TTC549 (cell line): ENCODE data around the gene POLL.

Source experiments
- FAIRE-seq: peaks from 2 replicates; lab custom pipeline; 2012; peaks lifted over from hg19 to GRCh38; lab: Jason Lieb, UNC

POLL gene

DNA sequence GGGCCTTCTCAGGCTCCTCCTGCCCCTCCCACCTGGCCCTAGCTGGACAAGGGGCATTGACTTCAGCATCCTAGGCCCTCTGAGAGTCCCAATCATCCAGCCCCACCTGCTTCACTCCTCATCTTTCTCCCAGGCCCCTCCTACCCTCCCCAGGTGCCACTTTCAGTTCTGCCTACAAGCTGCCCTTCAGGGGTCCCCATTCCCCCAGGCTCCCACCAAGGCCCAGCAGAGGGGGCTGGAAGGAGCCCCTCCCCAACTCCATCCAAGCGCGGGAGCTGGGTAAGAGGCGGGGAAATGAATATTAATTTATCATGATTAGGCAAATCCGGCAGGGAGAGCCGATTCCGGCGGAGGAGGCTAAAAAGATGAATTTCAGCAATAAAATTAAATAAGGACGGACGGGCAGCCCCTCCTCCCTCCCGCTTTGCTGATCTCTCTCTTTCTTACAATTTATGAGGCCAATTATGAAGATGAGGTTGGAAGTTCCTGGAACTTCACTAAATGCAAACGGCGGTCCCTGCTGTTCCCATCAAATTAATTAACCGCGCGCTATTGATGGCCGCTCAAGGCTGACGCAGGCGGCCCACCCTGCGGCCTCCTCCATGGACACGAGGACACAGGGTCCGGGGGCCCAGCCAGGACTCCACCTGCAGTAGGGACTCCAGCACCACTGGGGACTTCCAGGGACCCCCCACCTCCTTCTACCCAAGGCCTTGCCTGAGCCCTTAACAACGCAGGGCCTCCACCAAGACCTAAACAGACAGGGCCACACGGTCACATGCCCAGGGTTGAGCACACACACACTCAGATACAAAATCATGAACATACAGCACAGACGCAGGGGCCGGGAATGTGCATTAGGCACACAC is 13.9 kb downstream of the POLL start:
- no peak for FAIRE-seq

DNA sequence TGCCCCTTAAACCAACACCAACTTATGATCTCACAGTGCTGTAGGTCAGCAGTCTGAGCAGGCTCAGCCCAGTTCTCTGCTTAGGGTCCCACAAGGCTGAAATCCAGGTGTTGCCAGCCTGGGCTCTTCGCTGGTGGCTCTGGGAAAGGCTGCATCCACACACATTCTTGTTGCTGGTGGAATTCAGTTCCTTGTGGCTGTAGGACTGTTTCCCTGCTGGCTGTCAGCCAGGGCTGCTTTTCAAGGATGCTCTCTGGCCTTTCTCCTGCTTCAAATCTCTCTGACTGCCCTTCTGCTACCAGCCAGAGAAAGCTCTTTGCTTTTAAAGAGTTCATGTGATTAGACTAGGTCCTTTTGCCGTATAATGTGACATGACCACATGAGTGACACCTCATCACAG is 15.3 kb downstream of the POLL start:
- FAIRE-seq: no peak

- FAIRE-seq: no peak
These were observed 15.9 kb downstream of the POLL start for GRCh38 chr10:101572126-101572525.

DNA sequence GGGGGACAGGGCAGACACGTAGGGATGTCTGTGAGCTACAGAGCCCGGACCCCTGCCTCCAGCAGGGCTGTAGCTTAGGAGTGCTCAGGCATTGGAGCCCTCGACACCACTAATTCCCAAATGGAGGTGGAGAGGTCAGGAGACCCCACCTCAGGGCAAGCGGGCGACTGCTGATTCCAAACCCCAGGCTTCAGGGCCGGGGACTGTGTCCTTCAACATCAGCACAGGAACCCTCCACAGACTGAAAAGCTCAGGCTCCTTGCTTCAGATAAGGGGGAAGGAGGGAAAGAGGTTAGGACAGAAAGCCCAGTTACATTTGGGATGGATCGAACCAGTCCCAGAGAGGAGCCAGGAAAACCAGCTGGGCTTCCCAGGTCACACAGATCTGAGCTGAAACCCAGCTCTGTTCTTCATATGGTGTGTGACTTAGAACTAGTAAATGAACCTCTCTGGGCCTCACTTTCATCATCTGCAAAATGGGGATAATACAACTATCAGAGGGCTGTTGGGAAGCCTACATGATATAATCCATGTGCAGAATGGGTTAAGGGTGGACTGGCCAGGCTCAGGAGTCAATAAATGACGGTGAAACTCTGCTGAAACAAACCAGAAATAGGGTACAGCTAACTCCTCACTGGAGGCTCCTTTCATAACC is 16.7 kb downstream of the POLL start:
- no peak for FAIRE-seq

DNA sequence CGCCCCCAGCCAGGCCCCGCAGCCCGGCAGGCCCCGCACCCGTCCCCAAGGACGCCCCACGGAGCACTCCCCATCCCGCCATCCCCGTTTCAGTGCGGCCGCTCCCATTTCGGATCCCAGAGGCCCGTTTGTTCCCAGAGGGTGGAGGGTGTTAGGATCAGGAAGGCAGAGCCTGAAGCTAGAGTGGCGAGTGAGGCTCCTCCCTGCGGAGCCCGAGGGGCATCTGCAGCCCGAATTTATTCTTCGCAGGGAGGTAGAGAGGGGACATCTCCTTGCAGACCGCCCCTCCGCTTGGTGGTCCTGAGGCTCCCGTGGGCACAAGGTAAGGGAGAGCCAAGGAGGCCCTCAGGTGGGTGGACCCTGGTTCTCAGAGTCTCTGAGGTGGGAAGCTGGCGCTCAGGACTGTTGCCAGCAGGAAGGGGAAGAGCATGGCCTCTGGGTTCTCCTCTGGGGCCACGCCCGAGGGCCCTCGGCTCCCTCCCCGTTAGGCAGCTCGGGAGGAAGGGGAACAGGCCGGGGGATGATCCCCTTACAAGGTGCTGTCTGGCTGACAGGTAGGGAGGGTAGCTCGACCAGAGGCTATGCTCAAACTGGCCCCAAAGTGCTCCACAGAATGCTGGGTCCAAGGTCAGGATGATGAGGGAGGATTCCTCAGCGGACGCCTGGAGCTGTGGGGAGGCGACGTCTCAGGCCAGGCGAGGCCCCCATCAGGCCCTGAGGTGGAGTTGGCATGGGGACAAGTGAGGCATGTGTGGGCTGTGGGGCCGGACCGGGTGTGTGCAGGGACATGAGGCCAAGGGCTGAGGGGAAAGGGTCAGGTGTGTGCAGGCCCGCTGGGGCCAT is 17.4 kb downstream of the POLL start:
- FAIRE-seq: no peak

- no peak for FAIRE-seq
These were observed 18.2 kb downstream of the POLL start for GRCh38 chr10:101569622-101570427.

- FAIRE-seq: no peak
These were observed 18.8 kb downstream of the POLL start for GRCh38 chr10:101569323-101569621.

DNA sequence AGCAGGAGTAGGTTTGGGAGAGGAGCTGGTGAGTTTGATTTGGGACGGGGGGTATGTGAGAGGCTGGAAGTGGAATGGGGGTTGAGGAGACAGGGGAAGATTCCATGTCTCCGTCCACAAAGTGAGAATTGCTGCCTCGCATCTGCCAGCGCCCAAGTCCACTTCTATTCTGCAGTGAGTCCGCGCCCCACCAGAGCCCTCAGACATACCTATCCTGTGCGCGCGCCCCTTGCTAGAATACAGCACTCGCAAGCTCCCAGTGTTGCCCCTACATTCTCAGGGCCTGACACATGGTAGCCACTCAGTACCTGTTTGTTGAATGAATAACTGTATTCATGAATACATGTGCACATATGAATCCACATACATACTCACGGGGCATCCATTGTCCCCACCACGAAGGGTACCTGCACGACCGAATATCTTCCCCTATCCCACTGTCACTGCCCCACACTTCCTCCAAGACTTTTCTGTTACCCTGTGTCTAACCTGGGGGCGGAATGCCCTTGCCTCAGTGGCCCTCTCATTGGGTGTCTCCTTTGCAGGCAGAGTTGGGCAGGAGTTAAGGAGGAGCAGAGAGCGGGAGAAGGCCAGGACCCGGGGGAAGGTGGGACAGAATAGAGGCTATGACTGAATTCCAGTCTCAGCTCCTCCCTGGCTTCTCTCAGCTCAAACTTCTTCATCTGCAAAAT is 19.9 kb downstream of the POLL start:
- FAIRE-seq: no peak

DNA sequence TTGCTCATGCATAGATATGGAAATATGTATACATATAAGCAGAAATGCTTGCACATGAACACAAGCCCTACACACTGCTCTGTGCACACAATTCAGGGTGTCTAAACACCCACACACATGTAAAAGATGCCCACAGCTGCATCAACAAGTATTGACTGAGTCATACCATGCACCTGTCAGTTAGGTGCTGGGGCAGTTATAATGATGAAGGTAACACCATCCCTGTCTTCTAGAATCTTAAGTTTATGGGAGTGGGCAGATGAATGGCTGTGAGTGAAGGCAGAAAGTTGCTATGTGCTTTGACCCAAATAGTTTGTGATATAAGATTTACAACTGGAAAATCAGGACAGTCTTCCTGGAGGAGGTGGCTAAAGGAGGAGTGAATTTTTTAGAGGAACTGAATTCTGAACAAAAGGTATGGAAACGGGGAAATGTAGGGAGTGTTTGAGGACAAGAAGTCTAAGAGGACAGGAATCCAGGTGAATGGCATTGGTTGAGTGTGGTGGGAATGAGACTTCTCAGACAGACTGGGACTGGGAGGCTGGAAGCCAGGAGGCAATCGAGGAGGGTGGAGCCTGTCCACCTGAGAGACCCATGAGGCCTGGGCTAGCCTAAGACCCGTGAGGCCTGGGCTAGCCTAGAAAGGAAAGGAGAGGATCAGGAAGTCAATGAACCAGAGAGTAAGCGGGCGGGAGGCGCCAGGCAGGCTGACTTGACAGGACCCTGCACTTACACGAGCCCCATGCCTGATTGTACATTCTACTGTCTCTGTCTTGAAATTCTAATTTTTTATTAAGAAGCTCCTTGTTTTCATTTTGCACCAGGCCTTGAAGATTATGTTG is 20.7 kb downstream of the POLL start:
- FAIRE-seq: no peak

GRCh38 chr10:101566333-101567164 is 21.5 kb downstream of the POLL start:
- FAIRE-seq: no peak

DNA sequence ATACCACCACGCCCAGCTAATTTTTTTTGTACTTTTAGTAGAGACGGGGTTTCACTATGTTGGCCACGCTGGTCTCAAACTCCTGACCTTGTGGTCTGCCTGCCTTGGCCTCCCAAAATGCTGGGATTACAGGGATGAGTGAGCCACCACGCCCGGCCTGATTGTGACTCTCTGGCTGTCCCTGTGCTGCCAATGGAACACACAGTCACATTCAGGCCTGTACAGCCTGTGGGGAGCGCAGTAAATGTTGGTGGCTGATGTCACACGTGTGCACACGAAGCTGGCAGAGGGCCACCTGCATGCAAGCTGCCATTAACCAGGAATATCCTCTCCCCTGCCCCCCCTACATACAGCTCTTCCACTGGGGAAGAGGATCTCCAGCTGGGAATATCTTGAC is 22.1 kb downstream of the POLL start:
- FAIRE-seq: no peak

GRCh38 chr10:101565370-101565900 is 22.6 kb downstream of the POLL start:
- no peak for FAIRE-seq

- no peak for FAIRE-seq
These were observed 23.5 kb downstream of the POLL start for GRCh38 chr10:101564490-101564991.

GRCh38 chr10:101563497-101564040 is 24.5 kb downstream of the POLL start:
- no peak for FAIRE-seq

GRCh38 chr10:101563007-101563406 is 25.1 kb downstream of the POLL start:
- no peak for FAIRE-seq

DNA sequence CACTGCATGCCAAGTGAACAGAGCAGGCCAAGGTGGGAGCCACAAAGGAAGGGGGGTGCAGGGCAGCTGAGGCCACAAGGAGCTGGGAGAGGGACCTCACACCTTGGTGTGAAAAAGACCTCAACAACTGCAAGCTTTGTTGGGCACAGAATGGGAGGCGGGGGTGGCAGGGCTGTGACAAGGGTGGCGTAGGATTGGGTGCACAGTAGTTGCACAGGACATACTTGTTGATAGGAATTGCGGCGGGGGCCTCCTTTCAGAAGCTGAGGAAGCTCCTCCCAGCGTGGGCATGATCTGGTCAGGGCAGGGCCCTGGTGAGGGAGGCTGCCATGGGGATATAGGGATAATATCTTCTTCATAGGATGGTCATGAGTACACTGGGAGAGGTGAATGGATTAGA is 25.8 kb downstream of the POLL start:
- no peak for FAIRE-seq

DNA sequence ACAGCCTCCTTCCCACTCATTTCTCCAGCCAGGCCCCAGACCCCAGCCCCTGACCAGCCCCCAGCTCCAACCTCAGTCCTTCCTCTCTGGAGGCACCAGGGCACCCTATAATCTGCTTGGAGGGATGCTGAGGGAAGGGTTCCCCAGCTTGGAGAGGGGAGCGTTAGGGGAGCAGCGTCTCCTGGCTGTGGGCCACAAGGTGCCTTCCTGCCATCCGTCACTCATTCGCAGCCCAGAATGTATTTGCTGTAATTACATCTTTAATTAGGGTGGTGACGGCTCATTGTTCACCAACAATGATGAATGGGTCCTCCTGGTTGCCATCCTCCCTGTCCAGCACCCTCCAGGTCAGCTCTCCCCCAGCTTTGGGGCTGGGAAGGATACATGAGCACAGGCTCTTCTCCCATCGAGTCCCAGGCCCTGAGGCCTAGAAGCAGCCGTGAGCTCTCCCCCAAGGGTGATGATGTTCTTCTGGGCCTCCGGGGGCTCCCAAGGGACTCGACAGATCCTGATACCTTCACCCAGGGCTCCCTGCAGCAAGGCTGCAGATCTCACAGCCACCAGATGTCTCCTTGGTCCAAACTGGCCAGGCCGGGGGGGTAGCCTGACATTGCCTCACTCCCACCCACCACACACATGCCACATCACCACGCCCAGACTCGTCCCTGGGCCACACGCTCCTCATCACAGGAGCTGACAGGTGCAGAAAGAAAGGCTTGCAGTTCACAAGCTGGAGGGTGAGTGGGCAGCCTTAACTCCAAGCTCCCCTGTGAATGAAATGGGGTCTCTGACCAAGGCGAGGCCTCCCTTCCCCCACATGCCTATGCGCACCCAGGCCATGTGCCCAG is 26.8 kb downstream of the POLL start:
- FAIRE-seq: no peak
